ENCODE data around the gene HLA-B.
A peak's percentile ranks its signal among the peaks of the same experiment; 100 is the strongest.

HLA-B gene

GRCh38 chr6:31368461-31368860 lies 11.5 kb upstream of the HLA-B start:
- TF ChIP-seq ZNF654 (tag by site-specific recombination; IDR thresholded peaks at IDR 0.05; ENCODE audit: low read depth): peak; percentile 13
- no peak for TF ChIP-seq MEIS1 (CRISPR knock-in tag; IDR thresholded peaks at IDR 0.05; ENCODE audit: borderline replicate concordance)
- H3K4me1 ChIP-seq (ENCODE audit: control insufficient read depth, insufficient read depth, low read length): no peaks in the 10 kb centered on the region
- no peaks in the 10 kb centered on the region for H3K9me3 ChIP-seq (ENCODE audit: control insufficient read depth, insufficient read depth, low read depth, low read length)
- no peaks in the 10 kb centered on the region for H3K36me3 ChIP-seq (ENCODE audit: control insufficient read depth in 2 of 2, insufficient read depth in 1 of 2, low read length in 2 of 2)
- H3K4me3 ChIP-seq (ENCODE audit: low read depth, low read length): no peak overlapping the region
- CTCF ChIA-PET: interaction anchor here (0.6 to 10.2 kb wide), 6 partner anchors 8 to 1194 kb away, joined by 3 to 214 read pairs (median 20); no protein-coding TSS in a partner anchor
- POLR2A ChIA-PET: interaction anchor here (2.1 kb wide), 1 partner anchor 171 kb away, joined by 6 read pairs; no protein-coding TSS in a partner anchor
- H3K27ac ChIP-seq (ENCODE audit: extremely low read depth, low read depth, low read length): no peak overlapping the region

GRCh38 chr6:31366693-31367470 lies 9.9 kb upstream of the HLA-B start:
- ChIA-PET CTCF (interaction anchor here (0.6 to 10.2 kb wide), 93 partner anchors 8 to 983 kb away, joined by 3 to 214 read pairs (median 4); partner anchors contain the start of genes HLA-B, PSORS1C2 and VARS2), POLR2A (interaction anchor here (1.0 to 1.2 kb wide), 3 partner anchors 14 to 208 kb away, joined by 3 to 13 read pairs (median 9); partner anchors contain the start of gene TCF19)
- H3K9me3 ChIP-seq (ENCODE audit: control insufficient read depth, insufficient read depth, low read depth, low read length): no peaks in the 10 kb centered on the region
- peak overlapping the region; percentile 26 for H3K4me3 ChIP-seq (ENCODE audit: low read depth, low read length)
- H3K27ac ChIP-seq (ENCODE audit: extremely low read depth, low read depth, low read length): no peak overlapping the region
- no peaks in the 10 kb centered on the region for H3K36me3 ChIP-seq (ENCODE audit: control insufficient read depth in 2 of 2, insufficient read depth in 1 of 2, low read length in 2 of 2)
- H3K4me1 ChIP-seq (ENCODE audit: control insufficient read depth, insufficient read depth, low read length): no peaks in the 10 kb centered on the region
- TF ChIP-seq ZNF391 (tag by site-specific recombination; IDR thresholded peaks at IDR 0.05; ENCODE audit: borderline replicate concordance, low read depth) (peak; percentile 79; the same call in 1 of the 2 replicates), GLIS1 (tag by site-specific recombination; IDR thresholded peaks at IDR 0.05) (peak; percentile 29; the same call in 1 of the 2 replicates), ZNF221 (tag by site-specific recombination; IDR thresholded peaks at IDR 0.05; ENCODE audit: borderline replicate concordance) (no peak), ZNF654 (tag by site-specific recombination; IDR thresholded peaks at IDR 0.05; ENCODE audit: low read depth) (peak; percentile 99), ZNF670 (tag by site-specific recombination; IDR thresholded peaks at IDR 0.05; ENCODE audit: low read depth) (no peak), PBX3 (CRISPR knock-in tag; IDR thresholded peaks at IDR 0.05) (no peak), ZNF777 (tag by site-specific recombination; IDR thresholded peaks at IDR 0.05; ENCODE audit: borderline replicate concordance) (no peak), ZNF596 (tag by site-specific recombination; IDR thresholded peaks at IDR 0.05) (no peak), ZNF324 (tag by site-specific recombination; IDR thresholded peaks at IDR 0.05) (no peak), ZBTB6 (tag by site-specific recombination; IDR thresholded peaks at IDR 0.05) (no peak), ZSCAN23 (tag by site-specific recombination; IDR thresholded peaks at IDR 0.05) (no peak), GLI4 (tag by site-specific recombination; IDR thresholded peaks at IDR 0.05) (0 out of 2 replicates have a peak, but pooled peaks have one; percentile 21), ZNF513 (tag by site-specific recombination; IDR thresholded peaks at IDR 0.05) (no peak), INSM2 (tag by site-specific recombination; IDR thresholded peaks at IDR 0.05) (no peak), ZNF37A (tag by site-specific recombination; IDR thresholded peaks at IDR 0.05) (no peak), ZNF341 (tag by site-specific recombination; IDR thresholded peaks at IDR 0.05; ENCODE audit: low read depth) (no peak), ZNF843 (tag by site-specific recombination; IDR thresholded peaks at IDR 0.05) (peak; percentile 38; the same call in 1 of the 2 replicates), ZNF335 (tag by site-specific recombination; conservative IDR thresholded peaks at IDR 0.05) (peak; percentile 90), MZF1 (tag by site-specific recombination; IDR thresholded peaks at IDR 0.05; ENCODE audit: borderline replicate concordance) (no peak), IKZF3 (tag by site-specific recombination; IDR thresholded peaks at IDR 0.05) (peak; percentile 92), ZFHX2 (tag by site-specific recombination; conservative IDR thresholded peaks at IDR 0.05) (peak; percentile 90), KLF1 (tag by site-specific recombination; IDR thresholded peaks at IDR 0.05) (no peak), MYNN (tag by site-specific recombination; IDR thresholded peaks at IDR 0.05; ENCODE audit: borderline replicate concordance) (no peak), ZNF830 (tag by site-specific recombination; IDR thresholded peaks at IDR 0.05; ENCODE audit: low read depth) (no peak)

Data from HEK293 (cell line).